Measurements from ENCODE around the gene CAPS. TPM values are rescaled to one million over a fixed set of nuclear protein-coding genes. Genes with fewer than 3 reads are reported as not detected.

The CAPS gene
- total RNA-seq, 2 experiments from 2014 or later: 11.8 to 12.5 TPM

GRCh38 chr19:5952193-5953029 lies 38.4 kb downstream of the CAPS start:
- Mint-ChIP-seq H3K36me3 (ENCODE audit: low read depth) (peaks cover 48% of the 10 kb centered on the region), H3K4me1 (peaks cover 88% of the 10 kb centered on the region), H3K4me3 (no peak overlapping the region), H3K27ac (peak overlapping the region; percentile 92), H3K27me3 (no peaks in the 10 kb centered on the region), H3K9me3 (no peaks in the 10 kb centered on the region)
- ChIA-PET POLR2A (interaction anchor here (0.9 to 4.9 kb wide), 8 partner anchors 10 to 233 kb away, joined by 3 to 25 read pairs (median 4); partner anchors contain the start of genes NDUFA11, RANBP3 and VMAC), CTCF (interaction anchor here (2.1 kb wide), 1 partner anchor 15 kb away, joined by 9 read pairs; no protein-coding TSS in a partner anchor)
- DNase-seq: no peak

- H3K4me3 Mint-ChIP-seq: peak overlapping the region; percentile 62
- POLR2A ChIA-PET: interaction anchor here (0.9 to 4.9 kb wide), 7 partner anchors 9 to 234 kb away, joined by 3 to 25 read pairs (median 3); partner anchors contain the start of genes NDUFA11, RANBP3 and VMAC
Observed at GRCh38 chr19:5953030-5953589, 39.1 kb downstream of the CAPS start.

GRCh38 chr19:5953680-5954213 lies 39.7 kb downstream of the CAPS start:
- ChIA-PET CTCF (interaction anchor here (2.0 kb wide), 1 partner anchor 13 kb away, joined by 8 read pairs; no protein-coding TSS in a partner anchor), POLR2A (interaction anchor here (0.9 to 4.9 kb wide), 7 partner anchors 9 to 235 kb away, joined by 3 to 25 read pairs (median 3); partner anchors contain the start of genes NDUFA11, RANBP3 and VMAC)
- peak; percentile 47 for DNase-seq

More at GRCh38 chr19:5953030-5953589, 39.1 kb downstream of the CAPS start:
- peak overlapping the region; percentile 92 for H3K27ac Mint-ChIP-seq
- no peaks in the 10 kb centered on the region for H3K27me3 Mint-ChIP-seq
- no peaks in the 10 kb centered on the region for H3K9me3 Mint-ChIP-seq
- no peak for DNase-seq
- H3K36me3 Mint-ChIP-seq (ENCODE audit: low read depth): peaks cover 44% of the 10 kb centered on the region
- CTCF ChIA-PET: no interaction called here
- peaks cover 87% of the 10 kb centered on the region for H3K4me1 Mint-ChIP-seq

GRCh38 chr19:5954293-5954692 lies 40.2 kb downstream of the CAPS start:
- no peaks in the 10 kb centered on the region for H3K27me3 Mint-ChIP-seq
- peak overlapping the region; percentile 62 for H3K4me3 Mint-ChIP-seq
- no peak for DNase-seq
- H3K36me3 Mint-ChIP-seq (ENCODE audit: low read depth): peaks cover 40% of the 10 kb centered on the region
- CTCF ChIA-PET: interaction anchor here (2.0 kb wide), 1 partner anchor 13 kb away, joined by 8 read pairs; no protein-coding TSS in a partner anchor
- no peaks in the 10 kb centered on the region for H3K9me3 Mint-ChIP-seq
- H3K27ac Mint-ChIP-seq: peak overlapping the region; percentile 92
- peaks cover 83% of the 10 kb centered on the region for H3K4me1 Mint-ChIP-seq
- POLR2A ChIA-PET: interaction anchor here (1.9 to 4.9 kb wide), 2 partner anchors 8 to 24 kb away, joined by 10 to 25 read pairs; partner anchors contain the start of gene RANBP3

More at GRCh38 chr19:5953680-5954213, 39.7 kb downstream of the CAPS start:
- peaks cover 85% of the 10 kb centered on the region for H3K4me1 Mint-ChIP-seq
- H3K27ac Mint-ChIP-seq: peak overlapping the region; percentile 92
- H3K36me3 Mint-ChIP-seq (ENCODE audit: low read depth): peaks cover 40% of the 10 kb centered on the region
- H3K27me3 Mint-ChIP-seq: no peaks in the 10 kb centered on the region
- peak overlapping the region; percentile 62 for H3K4me3 Mint-ChIP-seq
- no peaks in the 10 kb centered on the region for H3K9me3 Mint-ChIP-seq

- H3K4me3 Mint-ChIP-seq: no peak overlapping the region
- H3K27me3 Mint-ChIP-seq: no peaks in the 10 kb centered on the region
- H3K36me3 Mint-ChIP-seq (ENCODE audit: low read depth): peaks cover 37% of the 10 kb centered on the region
- ChIA-PET CTCF (interaction anchor here (2.0 to 2.7 kb wide), 2 partner anchors 11 to 12 kb away, joined by 8 to 20 read pairs; no protein-coding TSS in a partner anchor), POLR2A (no interaction called here)
- H3K9me3 Mint-ChIP-seq: no peaks in the 10 kb centered on the region
- H3K27ac Mint-ChIP-seq: peak overlapping the region; percentile 59
- peaks cover 82% of the 10 kb centered on the region for H3K4me1 Mint-ChIP-seq
- no peak for DNase-seq
Observed at GRCh38 chr19:5955636-5955935, 41.5 kb downstream of the CAPS start.

GRCh38 chr19:5956323-5956722 lies 42.3 kb downstream of the CAPS start:
- ChIA-PET POLR2A (no interaction called here), CTCF (interaction anchor here (2.7 kb wide), 1 partner anchor 11 kb away, joined by 20 read pairs; no protein-coding TSS in a partner anchor)
- peaks cover 82% of the 10 kb centered on the region for H3K4me1 Mint-ChIP-seq
- H3K27me3 Mint-ChIP-seq: no peaks in the 10 kb centered on the region
- peaks cover 30% of the 10 kb centered on the region for H3K36me3 Mint-ChIP-seq (ENCODE audit: low read depth)
- no peak for DNase-seq
- H3K9me3 Mint-ChIP-seq: no peaks in the 10 kb centered on the region
- peak overlapping the region; percentile 13 for H3K27ac Mint-ChIP-seq
- no peak overlapping the region for H3K4me3 Mint-ChIP-seq

GRCh38 chr19:5956728-5957127 lies 42.7 kb downstream of the CAPS start:
- ChIA-PET CTCF (interaction anchor here (2.7 kb wide), 1 partner anchor 11 kb away, joined by 20 read pairs; no protein-coding TSS in a partner anchor), POLR2A (no interaction called here)
- no peak for DNase-seq
- Mint-ChIP-seq H3K4me1 (peaks cover 82% of the 10 kb centered on the region), H3K36me3 (ENCODE audit: low read depth) (peaks cover 27% of the 10 kb centered on the region), H3K4me3 (no peak overlapping the region), H3K27ac (peak overlapping the region; percentile 13), H3K27me3 (no peaks in the 10 kb centered on the region), H3K9me3 (no peaks in the 10 kb centered on the region)

GRCh38 chr19:5957170-5957569 lies 43.1 kb downstream of the CAPS start:
- POLR2A ChIA-PET: no interaction called here
- no peaks in the 10 kb centered on the region for H3K27me3 Mint-ChIP-seq
- peaks cover 24% of the 10 kb centered on the region for H3K36me3 Mint-ChIP-seq (ENCODE audit: low read depth)
- H3K4me1 Mint-ChIP-seq: peaks cover 82% of the 10 kb centered on the region
- H3K9me3 Mint-ChIP-seq: no peaks in the 10 kb centered on the region
- no peak overlapping the region for H3K27ac Mint-ChIP-seq
- no peak overlapping the region for H3K4me3 Mint-ChIP-seq
- CTCF ChIA-PET: interaction anchor here (2.7 kb wide), 1 partner anchor 10 kb away, joined by 20 read pairs; no protein-coding TSS in a partner anchor
- DNase-seq: no peak

GRCh38 chr19:5958074-5958850 lies 44.2 kb downstream of the CAPS start:
- no peak overlapping the region for H3K4me3 Mint-ChIP-seq
- peaks cover 82% of the 10 kb centered on the region for H3K4me1 Mint-ChIP-seq
- H3K27me3 Mint-ChIP-seq: no peaks in the 10 kb centered on the region
- H3K27ac Mint-ChIP-seq: peak overlapping the region; percentile 70
- CTCF ChIA-PET: interaction anchor here (2.7 kb wide), 1 partner anchor 9 kb away, joined by 20 read pairs; no protein-coding TSS in a partner anchor
- POLR2A ChIA-PET: interaction anchor here (1.1 kb wide), 1 partner anchor 9 kb away, joined by 3 read pairs; no protein-coding TSS in a partner anchor
- DNase-seq: no peak
- peaks cover 15% of the 10 kb centered on the region for H3K36me3 Mint-ChIP-seq (ENCODE audit: low read depth)
- H3K9me3 Mint-ChIP-seq: no peaks in the 10 kb centered on the region

- H3K4me1 Mint-ChIP-seq: peaks cover 80% of the 10 kb centered on the region
- no peak overlapping the region for H3K4me3 Mint-ChIP-seq
- no peak overlapping the region for H3K27ac Mint-ChIP-seq
Observed at GRCh38 chr19:5958851-5959122, 44.7 kb downstream of the CAPS start.

GRCh38 chr19:5959260-5960004 lies 45.4 kb downstream of the CAPS start:
- H3K9me3 Mint-ChIP-seq: no peaks in the 10 kb centered on the region
- POLR2A ChIA-PET: no interaction called here
- peaks cover 79% of the 10 kb centered on the region for H3K4me1 Mint-ChIP-seq
- CTCF ChIA-PET: no interaction called here
- H3K27me3 Mint-ChIP-seq: no peaks in the 10 kb centered on the region
- no peak for DNase-seq
- no peak overlapping the region for H3K27ac Mint-ChIP-seq
- H3K4me3 Mint-ChIP-seq: no peak overlapping the region
- H3K36me3 Mint-ChIP-seq (ENCODE audit: low read depth): peaks cover 13% of the 10 kb centered on the region

More at GRCh38 chr19:5958851-5959122, 44.7 kb downstream of the CAPS start:
- Mint-ChIP-seq H3K36me3 (ENCODE audit: low read depth) (peaks cover 13% of the 10 kb centered on the region), H3K27me3 (no peaks in the 10 kb centered on the region), H3K9me3 (no peaks in the 10 kb centered on the region)
- no peak for DNase-seq
- ChIA-PET POLR2A (no interaction called here), CTCF (no interaction called here)

Data from activated CD4-positive, alpha-beta memory T cell treated with anti-CD3 and anti-CD28 coated beads, Interleukin-2, amount 10 ng/mL, durations not matched to agents 7 days and 5 days (primary cell).